GM18951 (cell line): ENCODE data around the gene KIF26B.
"Not testable (repeated sequence)": the region's sequence is repeated elsewhere in the genome, so short reads cannot be mapped to it uniquely, and the experiment has no call there.

ENCODE experiments used
- POLR2A ChIP-seq: IDR thresholded peaks from 4 replicates; pipeline ENCODE4 v1.6.1; 2011; ENCODE audit warnings: mild to moderate bottlenecking; ENCODE audit not compliant: insufficient read length, insufficient read depth; ENCODE audit errors: extremely low read depth
- in situ Hi-C: fragments of 300-500 bp; cut with MboI; formaldehyde crosslinking; loops from one replicate; pipeline ENCODE4 v1.12.0; 2022; ENCODE audit warnings: low sequenced_read_pairs, mixed read lengths, inconsistent platforms; ENCODE audit not compliant: unreplicated experiment

The KIF26B gene

GRCh38 chr1:245701631-245702030 is 546.8 kb downstream of the KIF26B start:
- no peak for TF ChIP-seq POLR2A
- in situ Hi-C loops: no loop called here

GRCh38 chr1:245702346-245702745 is 547.6 kb downstream of the KIF26B start:
- in situ Hi-C loops: no loop called here

GRCh38 chr1:245704341-245704740 is 549.6 kb downstream of the KIF26B start:
- no peak for TF ChIP-seq POLR2A
- in situ Hi-C loops: no loop called here

More at GRCh38 chr1:245702346-245702745, 547.6 kb downstream of the KIF26B start:
- TF ChIP-seq POLR2A: no peak

- TF ChIP-seq POLR2A: no peak
- in situ Hi-C loops: no loop called here
These were observed 550.0 kb downstream of the KIF26B start for GRCh38 chr1:245704765-245705164.

GRCh38 chr1:245707941-245708340 is 553.2 kb downstream of the KIF26B start:
- in situ Hi-C loops: no loop called here
- TF ChIP-seq POLR2A: no peak

- TF ChIP-seq POLR2A: no peak
- in situ Hi-C loops: no loop called here
These were observed 556.4 kb downstream of the KIF26B start for GRCh38 chr1:245710961-245711903.

GRCh38 chr1:245714027-245714426 is 559.2 kb downstream of the KIF26B start:
- in situ Hi-C loops: not testable (repeated sequence)

GRCh38 chr1:245715291-245715701 is 560.5 kb downstream of the KIF26B start:
- in situ Hi-C loops: no loop called here
- no peak for TF ChIP-seq POLR2A

GRCh38 chr1:245715970-245716369 is 561.2 kb downstream of the KIF26B start:
- in situ Hi-C loops: no loop called here
- no peak for TF ChIP-seq POLR2A

GRCh38 chr1:245716561-245716960 is 561.8 kb downstream of the KIF26B start:
- no peak for TF ChIP-seq POLR2A
- in situ Hi-C loops: no loop called here

- no peak for TF ChIP-seq POLR2A
- in situ Hi-C loops: no loop called here
These were observed 562.8 kb downstream of the KIF26B start for GRCh38 chr1:245717611-245718010.

- in situ Hi-C loops: no loop called here
- no peak for TF ChIP-seq POLR2A
These were observed 563.3 kb downstream of the KIF26B start for GRCh38 chr1:245718123-245718522.

- in situ Hi-C loops: no loop called here
- no peak for TF ChIP-seq POLR2A
These were observed 564.2 kb downstream of the KIF26B start for GRCh38 chr1:245718951-245719350.

GRCh38 chr1:245721488-245721887 is 566.7 kb downstream of the KIF26B start:
- TF ChIP-seq POLR2A: no peak
- in situ Hi-C loops: no loop called here

GRCh38 chr1:245728035-245728434 is 573.2 kb downstream of the KIF26B start:
- in situ Hi-C loops: not testable (repeated sequence)
